GM19372 (cell line): ENCODE data around the gene LTA4H.

Experiments
- ATAC-seq: cut with Tn5 transposase; IDR thresholded peaks from one replicate; pipeline ENCODE4 v1.9.1; 2021; ENCODE audit warnings: mild to moderate bottlenecking, low read depth, moderate library complexity; ENCODE audit not compliant: unreplicated experiment

LTA4H gene

GRCh38 chr12:96036765-96037455 lies 1.5 kb upstream of the LTA4H start:
- no peak for ATAC-seq

GRCh38 chr12:96034621-96035282 lies 635 bp downstream of the LTA4H start:
- peak; percentile 13 for ATAC-seq

- ATAC-seq = no peak
Observed at GRCh38 chr12:96033549-96034389, 1.6 kb downstream of the LTA4H start.

GRCh38 chr12:96029826-96030225 lies 5.6 kb downstream of the LTA4H start:
- ATAC-seq = no peak

- ATAC-seq = no peak
Observed at GRCh38 chr12:96028538-96028937, 6.8 kb downstream of the LTA4H start.

GRCh38 chr12:96026331-96026730 lies 9.1 kb downstream of the LTA4H start:
- no peak for ATAC-seq

- no peak for ATAC-seq
Observed at GRCh38 chr12:96025518-96025917, 9.9 kb downstream of the LTA4H start.

GRCh38 chr12:96020314-96021003 lies 14.9 kb downstream of the LTA4H start:
- peak; percentile 97 for ATAC-seq

- ATAC-seq = no peak
Observed at GRCh38 chr12:96015672-96016071, 19.7 kb downstream of the LTA4H start.

- ATAC-seq = no peak
Observed at GRCh38 chr12:96014943-96015599, 20.3 kb downstream of the LTA4H start.

- ATAC-seq = no peak
Observed at GRCh38 chr12:96007729-96008128, 27.7 kb downstream of the LTA4H start.

GRCh38 chr12:96006727-96007126 lies 28.7 kb downstream of the LTA4H start:
- no peak for ATAC-seq

GRCh38 chr12:96000858-96001257 lies 34.5 kb downstream of the LTA4H start:
- no peak for ATAC-seq

GRCh38 chr12:95999484-95999883 lies 35.9 kb downstream of the LTA4H start:
- no peak for ATAC-seq

- ATAC-seq = peak; percentile 94
Observed at GRCh38 chr12:95998611-95999286, 36.6 kb downstream of the LTA4H start.

- ATAC-seq = no peak
Observed at GRCh38 chr12:95997911-95998510, 37.4 kb downstream of the LTA4H start.

GRCh38 chr12:95997276-95997675 lies 38.1 kb downstream of the LTA4H start:
- no peak for ATAC-seq

- ATAC-seq = no peak
Observed at GRCh38 chr12:95996034-95996658, 39.2 kb downstream of the LTA4H start, which contains the start of gene HAL. TSS of gene HAL (minus strand) at chr12:95996344. CDS start at chr12:95995910, 434 bp downstream.
